Measurements from ENCODE around the gene GCLM. TPM values are rescaled to one million over a fixed set of nuclear protein-coding genes. Genes with fewer than 3 reads are reported as not detected.

GCLM gene
- total RNA-seq, 1 donor from 2014 or later = 4.8 TPM

DNA sequence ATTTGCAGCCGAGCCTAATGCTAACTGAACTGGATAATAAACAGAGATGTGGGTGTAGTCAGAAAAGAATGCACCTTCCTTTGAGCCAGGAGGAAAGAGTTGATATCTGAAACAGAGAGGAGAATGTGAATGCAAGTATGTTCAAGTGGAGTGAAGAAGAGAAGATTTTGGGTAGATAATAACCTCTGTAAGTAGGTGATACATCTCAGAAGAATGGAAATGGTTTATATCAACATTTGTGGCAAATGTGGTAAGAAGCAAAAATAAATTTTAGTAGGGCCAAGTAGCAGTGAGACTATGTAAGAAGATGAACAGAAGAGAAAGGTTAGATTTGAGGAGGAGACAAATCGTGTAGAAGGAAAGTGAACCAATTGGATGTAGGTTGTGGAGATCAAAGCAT, 28.5 kb downstream of the GCLM start:
- Mint-ChIP-seq H3K36me3 (peaks cover 7% of the 10 kb centered on the region), H3K27ac (no peak overlapping the region), H3K9me3 (no peaks in the 10 kb centered on the region), H3K4me1 (peaks cover 12% of the 10 kb centered on the region), H3K4me3 (no peak overlapping the region), H3K27me3 (ENCODE audit: insufficient read depth, low read depth) (no peaks in the 10 kb centered on the region)
- Histone ChIP-seq H3F3A (ENCODE audit: low read depth) (peaks cover 11% of the 10 kb centered on the region), H3K9ac (no peak overlapping the region), H3K79me2 (ENCODE audit: low read depth) (peaks cover 32% of the 10 kb centered on the region), H3K4me3 (no peak overlapping the region), H3K27me3 (no peaks in the 10 kb centered on the region), H4K20me1 (ENCODE audit: low read depth) (peaks cover 7% of the 10 kb centered on the region), H3K36me3 (peaks cover 15% of the 10 kb centered on the region), H2AFZ (replicated peaks) (no peak overlapping the region), H3K4me1 (peaks cover 10% of the 10 kb centered on the region), H3K4me2 (no peak overlapping the region), H3K9me3 (ENCODE audit: low read depth) (no peaks in the 10 kb centered on the region), H3K27ac (no peak overlapping the region)
- no peak for DNase-seq (ENCODE audit: low spot score)
- TF ChIP-seq, protein P1, sequence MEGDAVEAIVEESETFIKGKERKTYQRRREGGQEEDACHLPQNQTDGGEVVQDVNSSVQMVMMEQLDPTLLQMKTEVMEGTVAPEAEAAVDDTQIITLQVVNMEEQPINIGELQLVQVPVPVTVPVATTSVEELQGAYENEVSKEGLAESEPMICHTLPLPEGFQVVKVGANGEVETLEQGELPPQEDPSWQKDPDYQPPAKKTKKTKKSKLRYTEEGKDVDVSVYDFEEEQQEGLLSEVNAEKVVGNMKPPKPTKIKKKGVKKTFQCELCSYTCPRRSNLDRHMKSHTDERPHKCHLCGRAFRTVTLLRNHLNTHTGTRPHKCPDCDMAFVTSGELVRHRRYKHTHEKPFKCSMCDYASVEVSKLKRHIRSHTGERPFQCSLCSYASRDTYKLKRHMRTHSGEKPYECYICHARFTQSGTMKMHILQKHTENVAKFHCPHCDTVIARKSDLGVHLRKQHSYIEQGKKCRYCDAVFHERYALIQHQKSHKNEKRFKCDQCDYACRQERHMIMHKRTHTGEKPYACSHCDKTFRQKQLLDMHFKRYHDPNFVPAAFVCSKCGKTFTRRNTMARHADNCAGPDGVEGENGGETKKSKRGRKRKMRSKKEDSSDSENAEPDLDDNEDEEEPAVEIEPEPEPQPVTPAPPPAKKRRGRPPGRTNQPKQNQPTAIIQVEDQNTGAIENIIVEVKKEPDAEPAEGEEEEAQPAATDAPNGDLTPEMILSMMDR (IDR thresholded peaks at IDR 0.05) = no peak
- TF ChIP-seq EZH2phosphoT487 (IDR thresholded peaks at IDR 0.05) (no peak), EZH2 (IDR thresholded peaks at IDR 0.05) (no peak)

DNA sequence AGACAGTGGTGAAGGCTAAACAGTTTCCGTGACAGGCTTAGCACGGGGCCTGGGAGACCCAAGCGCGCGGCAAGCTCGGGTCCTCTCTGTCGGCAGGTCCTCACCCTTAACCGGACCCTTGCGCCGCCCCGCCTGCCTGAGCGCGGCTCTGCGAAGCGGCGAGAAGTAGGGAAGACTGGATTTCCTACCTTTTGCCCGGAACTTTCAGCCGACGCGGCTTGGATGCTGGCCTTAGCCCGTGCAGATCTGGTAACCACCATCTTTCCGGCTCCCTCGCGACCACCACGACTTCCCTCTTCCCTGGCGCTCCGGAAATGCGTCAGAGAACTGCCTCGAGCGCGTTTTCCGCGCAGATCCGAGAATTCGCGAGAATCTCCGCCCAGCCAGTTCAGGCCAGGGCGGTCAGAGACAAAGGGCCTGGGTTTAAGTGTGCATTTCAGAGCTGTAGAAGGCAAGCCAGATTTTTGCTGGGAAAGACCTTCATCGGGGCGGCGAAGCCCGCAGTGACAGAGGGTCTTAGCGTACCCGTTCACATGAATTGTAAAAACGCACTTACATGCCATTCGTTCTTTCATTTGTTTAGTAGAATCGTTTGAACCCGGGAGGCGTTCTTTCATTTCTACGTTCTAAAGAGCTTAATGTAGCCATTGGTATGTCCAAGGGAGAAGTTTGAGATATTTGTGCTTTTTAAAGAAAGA, 30.2 kb downstream of the GCLM start, which contains the start of gene DNTTIP2:
Gene DNTTIP2 (minus strand): TSS at position 318 of the 698 bp plus-strand sequence. CDS start 58 bp downstream, at position 260.
- Histone ChIP-seq H2AFZ (replicated peaks) (peak within 1 kb of the TSS; percentile 99), H3K4me1 (peaks cover 10% of the 10 kb centered on the region), H3K4me2 (peak within 1 kb of the TSS; percentile 84), H3K9ac (peak within 1 kb of the TSS; percentile 97), H4K20me1 (ENCODE audit: low read depth) (peaks cover 12% of the 10 kb centered on the region), H3K4me3 (peak within 1 kb of the TSS; percentile 98), H3K9me3 (ENCODE audit: low read depth) (no peaks in the 10 kb centered on the region), H3F3A (ENCODE audit: low read depth) (peaks cover 23% of the 10 kb centered on the region), H3K36me3 (peaks cover 15% of the 10 kb centered on the region), H3K27me3 (no peaks in the 10 kb centered on the region), H3K79me2 (ENCODE audit: low read depth) (peaks cover 33% of the 10 kb centered on the region), H3K27ac (peak within 1 kb of the TSS; percentile 93)
- Mint-ChIP-seq H3K27ac (peak within 1 kb of the TSS; percentile 99), H3K4me3 (peak within 1 kb of the TSS; percentile 98), H3K27me3 (ENCODE audit: insufficient read depth, low read depth) (no peaks in the 10 kb centered on the region), H3K9me3 (no peaks in the 10 kb centered on the region), H3K36me3 (peaks cover 11% of the 10 kb centered on the region), H3K4me1 (peaks cover 12% of the 10 kb centered on the region)
- peak; percentile 96 for DNase-seq (ENCODE audit: low spot score)
- TF ChIP-seq, protein P1 (IDR thresholded peaks at IDR 0.05) = no peak
- TF ChIP-seq EZH2 (IDR thresholded peaks at IDR 0.05) (peak; percentile 30), EZH2phosphoT487 (IDR thresholded peaks at IDR 0.05) (no peak)

DNA sequence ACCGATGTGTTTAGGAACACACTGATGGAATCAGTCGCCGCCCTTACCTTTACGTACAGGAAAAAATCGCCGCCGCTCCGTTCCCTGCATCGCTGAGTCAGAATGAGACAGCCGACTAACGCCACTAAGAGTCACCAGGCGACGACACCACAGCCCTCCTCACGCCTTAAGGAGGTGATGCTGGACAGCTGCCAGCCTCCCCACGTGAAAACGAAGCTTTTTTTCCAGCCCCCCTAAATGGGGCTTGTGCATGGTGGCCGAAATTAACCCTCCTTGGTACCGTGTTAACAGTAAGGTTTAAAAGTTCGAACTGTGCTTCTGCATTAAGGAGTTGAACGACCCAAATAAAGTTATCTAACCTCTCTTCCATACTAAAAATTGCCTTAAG, 30.7 kb downstream of the GCLM start:
- H3K27ac Mint-ChIP-seq = peak overlapping the region; percentile 65
- no peaks in the 10 kb centered on the region for H3K9me3 ChIP-seq (ENCODE audit: low read depth)

More for the DNA sequence above, 30.7 kb downstream of the GCLM start:
- peak overlapping the region; percentile 84 for H3K4me2 ChIP-seq
- peak overlapping the region; percentile 93 for H3K27ac ChIP-seq
- Mint-ChIP-seq H3K4me1 (peaks cover 12% of the 10 kb centered on the region), H3K4me3 (peak overlapping the region; percentile 98), H3K27me3 (ENCODE audit: insufficient read depth, low read depth) (no peaks in the 10 kb centered on the region), H3K36me3 (peaks cover 13% of the 10 kb centered on the region), H3K9me3 (no peaks in the 10 kb centered on the region)
- DNase-seq (ENCODE audit: low spot score) = peak; percentile 56
- TF ChIP-seq EZH2 (IDR thresholded peaks at IDR 0.05) (no peak), EZH2phosphoT487 (IDR thresholded peaks at IDR 0.05) (no peak)
- TF ChIP-seq, protein P1 (IDR thresholded peaks at IDR 0.05) = no peak
- H3K36me3 ChIP-seq = peaks cover 15% of the 10 kb centered on the region
- peaks cover 33% of the 10 kb centered on the region for H3K79me2 ChIP-seq (ENCODE audit: low read depth)
- H3K4me1 ChIP-seq = peaks cover 10% of the 10 kb centered on the region
- peaks cover 12% of the 10 kb centered on the region for H4K20me1 ChIP-seq (ENCODE audit: low read depth)
- peak overlapping the region; percentile 99 for H2AFZ ChIP-seq (replicated peaks)
- peaks cover 23% of the 10 kb centered on the region for H3F3A ChIP-seq (ENCODE audit: low read depth)
- H3K27me3 ChIP-seq = no peaks in the 10 kb centered on the region
- peak overlapping the region; percentile 97 for H3K9ac ChIP-seq
- H3K4me3 ChIP-seq = peak overlapping the region; percentile 98
